Measurements from ENCODE around the gene ATP2A3.

ATP2A3 gene

DNA sequence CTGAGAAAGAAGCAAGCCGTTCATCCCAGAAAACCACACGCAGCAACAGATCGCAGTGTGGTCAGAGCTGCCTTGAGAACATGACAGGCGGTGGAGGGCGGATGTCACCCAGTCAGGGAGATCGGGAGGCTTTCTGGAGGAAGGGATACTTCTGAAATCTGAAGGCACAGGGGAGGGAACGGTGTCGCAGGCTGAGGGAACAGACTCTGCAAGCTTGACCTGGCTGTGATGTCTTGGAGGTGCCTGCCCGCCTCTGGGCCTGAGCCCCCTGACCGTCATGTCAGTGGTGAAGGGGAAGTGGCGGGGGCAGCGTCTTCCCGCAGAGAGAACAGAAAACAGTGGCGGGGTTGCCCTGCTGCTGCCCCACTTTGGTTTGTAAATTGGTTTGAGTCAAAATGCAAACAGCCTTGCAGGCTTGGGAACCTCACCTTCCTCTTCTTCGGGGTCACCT, 8.1 kb upstream of the ATP2A3 start:
- TF ChIP-seq GATA2 (IDR thresholded peaks at IDR 0.05; ENCODE audit: low read depth, low read length) (no peak), GATA3 (IDR thresholded peaks at IDR 0.05; ENCODE audit: low read depth, low read length) (no peak)

GRCh38 chr17:3970668-3971067, 6.4 kb upstream of the ATP2A3 start:
- no peak for TF ChIP-seq GATA2 (IDR thresholded peaks at IDR 0.05; ENCODE audit: low read depth, low read length)
- TF ChIP-seq GATA3 (IDR thresholded peaks at IDR 0.05; ENCODE audit: low read depth, low read length): no peak

- TF ChIP-seq GATA2 (IDR thresholded peaks at IDR 0.05; ENCODE audit: low read depth, low read length) (no peak), GATA3 (IDR thresholded peaks at IDR 0.05; ENCODE audit: low read depth, low read length) (no peak)
Measured at GRCh38 chr17:3969963-3970362, 5.7 kb upstream of the ATP2A3 start.

DNA sequence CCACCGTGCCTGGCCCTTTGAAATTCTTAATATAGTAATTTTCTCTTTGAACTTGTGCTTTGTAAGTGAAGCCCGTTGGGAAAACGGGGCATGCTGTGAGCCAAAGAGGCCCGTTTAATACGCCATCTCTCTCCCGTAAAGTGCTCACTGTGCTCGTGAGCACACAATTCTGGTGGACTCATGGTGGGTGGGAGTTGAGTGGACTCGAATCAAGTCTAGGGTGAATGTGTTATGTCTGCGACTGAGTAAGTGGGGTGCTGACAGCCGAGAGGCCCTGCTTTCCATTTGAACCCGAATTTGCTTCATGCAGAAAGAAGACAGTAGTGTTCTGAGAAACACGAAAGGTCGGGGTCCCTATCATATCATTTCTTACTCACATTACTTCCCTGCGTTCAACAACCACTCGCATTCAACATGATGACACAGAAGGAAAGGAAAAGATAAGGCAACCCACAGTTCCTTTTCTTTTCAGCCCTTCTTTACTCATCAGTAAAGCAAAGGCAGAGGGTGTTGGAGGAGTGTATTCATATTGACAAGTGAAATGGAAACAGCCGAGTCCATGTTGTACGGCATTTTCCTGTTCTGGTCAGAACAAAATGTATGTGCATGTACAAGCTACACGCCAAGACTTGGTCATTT, 4.8 kb upstream of the ATP2A3 start:
- TF ChIP-seq GATA3 (IDR thresholded peaks at IDR 0.05; ENCODE audit: low read depth, low read length) (no peak), GATA2 (IDR thresholded peaks at IDR 0.05; ENCODE audit: low read depth, low read length) (no peak)

DNA sequence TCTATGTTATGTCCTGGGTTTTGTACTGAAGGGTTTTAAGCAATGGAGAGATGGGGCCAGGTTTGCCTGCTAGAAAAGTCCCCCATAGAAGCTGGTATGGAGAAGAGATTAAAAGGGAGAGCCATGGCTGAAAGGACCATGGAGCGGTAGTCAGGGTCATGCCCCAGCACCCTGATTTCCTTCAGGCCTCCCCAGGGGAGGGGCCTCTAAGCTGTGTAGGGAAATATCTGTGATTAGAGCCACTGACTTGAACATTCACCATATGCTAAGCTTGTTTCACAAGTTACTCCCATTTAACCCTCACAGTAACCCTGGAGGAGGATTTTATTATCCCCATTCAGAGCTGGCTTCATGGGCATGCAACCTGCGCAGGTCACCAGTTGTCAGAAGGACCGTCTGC, 3.8 kb upstream of the ATP2A3 start:
- TF ChIP-seq GATA2 (IDR thresholded peaks at IDR 0.05; ENCODE audit: low read depth, low read length) (no peak), GATA3 (IDR thresholded peaks at IDR 0.05; ENCODE audit: low read depth, low read length) (no peak)

- TF ChIP-seq GATA3 (IDR thresholded peaks at IDR 0.05; ENCODE audit: low read depth, low read length) (no peak), GATA2 (IDR thresholded peaks at IDR 0.05; ENCODE audit: low read depth, low read length) (no peak)
Measured at GRCh38 chr17:3966720-3967363, 2.6 kb upstream of the ATP2A3 start.

DNA sequence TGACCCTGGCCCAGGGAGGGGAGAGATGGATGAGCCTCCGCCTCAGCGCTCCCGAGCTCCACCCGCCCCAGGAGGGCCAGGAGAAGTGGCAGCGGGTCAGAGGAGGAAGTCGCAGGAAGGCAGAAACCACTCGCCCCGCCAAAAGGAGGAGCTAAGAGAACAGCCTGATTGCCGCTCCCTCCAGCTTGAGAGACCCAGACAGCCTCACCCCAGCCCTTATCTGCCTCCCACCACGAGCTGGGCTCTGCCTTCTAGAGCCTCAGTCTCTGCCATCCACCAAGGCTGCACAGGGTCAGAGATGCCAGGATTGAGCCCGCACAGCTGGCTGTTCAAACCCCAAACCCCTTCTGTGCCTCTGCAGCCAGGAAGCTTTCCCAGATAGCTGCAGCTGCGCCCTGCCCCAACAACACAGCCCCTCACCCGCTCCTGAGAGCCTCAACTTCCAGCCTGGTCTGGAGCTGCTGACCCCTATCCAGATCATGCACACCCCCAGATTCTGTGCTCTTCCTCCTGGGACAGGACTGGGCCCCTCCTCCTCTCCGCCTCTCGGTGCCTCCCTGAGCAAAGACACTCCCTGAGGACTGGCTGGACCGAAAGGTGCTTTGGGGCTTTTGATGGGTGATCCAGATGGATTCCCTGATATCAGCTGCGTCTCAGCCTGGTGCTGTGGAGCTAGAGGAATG, 1.0 kb upstream of the ATP2A3 start:
- TF ChIP-seq GATA2 (IDR thresholded peaks at IDR 0.05; ENCODE audit: low read depth, low read length) (no peak), GATA3 (IDR thresholded peaks at IDR 0.05; ENCODE audit: low read depth, low read length) (no peak)

- TF ChIP-seq GATA3 (IDR thresholded peaks at IDR 0.05; ENCODE audit: low read depth, low read length) (no peak), GATA2 (IDR thresholded peaks at IDR 0.05; ENCODE audit: low read depth, low read length) (no peak)
Measured at GRCh38 chr17:3963237-3964201, 718 bp downstream of the ATP2A3 start.

DNA sequence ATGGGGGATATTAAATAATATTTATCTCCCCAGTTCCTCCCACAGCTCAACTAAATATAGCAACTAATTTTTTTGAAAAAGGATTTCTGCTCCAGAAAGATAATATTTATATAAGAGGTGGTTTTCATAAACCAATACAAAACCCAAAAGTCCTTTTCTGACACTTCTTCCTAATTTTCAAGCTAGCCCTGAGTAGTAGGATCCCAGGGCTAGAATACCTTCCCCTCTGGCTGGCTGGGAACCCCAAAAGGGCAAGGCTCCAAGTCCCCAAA, 1.3 kb downstream of the ATP2A3 start:
- TF ChIP-seq GATA3 (IDR thresholded peaks at IDR 0.05; ENCODE audit: low read depth, low read length) (no peak), GATA2 (IDR thresholded peaks at IDR 0.05; ENCODE audit: low read depth, low read length) (no peak)

DNA sequence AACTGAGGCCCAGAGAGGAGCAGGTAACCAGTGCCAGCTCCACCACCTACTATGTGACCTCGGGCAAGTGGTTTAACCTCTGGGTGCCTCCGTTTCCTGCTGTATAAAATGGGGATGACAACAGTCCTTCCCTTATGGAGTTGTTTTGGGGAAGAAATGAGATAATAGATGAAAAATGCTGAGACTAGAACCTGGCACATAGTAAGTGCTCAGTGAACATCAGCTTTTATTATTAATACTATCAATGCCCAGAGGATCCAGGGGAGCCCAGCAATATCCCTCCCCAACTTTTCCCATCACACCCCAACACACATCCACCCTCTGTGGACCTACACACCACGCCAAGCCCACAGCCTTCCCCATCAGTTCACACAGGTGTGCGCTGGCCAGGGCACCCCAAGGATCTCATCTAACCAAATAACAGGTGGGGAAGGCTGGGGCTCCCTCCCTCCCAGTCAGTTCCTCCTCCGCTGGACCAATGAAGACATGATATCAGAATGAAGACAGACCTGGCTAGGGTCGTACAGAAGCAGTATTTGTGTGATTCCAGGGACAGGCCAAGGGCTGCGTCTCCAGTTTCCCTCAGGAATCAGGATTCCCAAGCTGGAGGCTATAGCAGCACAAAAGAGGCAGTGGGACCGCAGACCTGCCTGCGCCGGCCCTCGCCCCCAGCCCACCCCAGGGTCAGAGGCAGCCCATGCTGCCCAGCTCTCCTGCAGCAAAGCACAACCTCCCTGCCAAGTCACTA, 1.8 kb downstream of the ATP2A3 start:
- TF ChIP-seq GATA2 (IDR thresholded peaks at IDR 0.05; ENCODE audit: low read depth, low read length) (no peak), GATA3 (IDR thresholded peaks at IDR 0.05; ENCODE audit: low read depth, low read length) (no peak)

GRCh38 chr17:3961564-3962047, 2.6 kb downstream of the ATP2A3 start:
- TF ChIP-seq GATA3 (IDR thresholded peaks at IDR 0.05; ENCODE audit: low read depth, low read length) (no peak), GATA2 (IDR thresholded peaks at IDR 0.05; ENCODE audit: low read depth, low read length) (no peak)

DNA sequence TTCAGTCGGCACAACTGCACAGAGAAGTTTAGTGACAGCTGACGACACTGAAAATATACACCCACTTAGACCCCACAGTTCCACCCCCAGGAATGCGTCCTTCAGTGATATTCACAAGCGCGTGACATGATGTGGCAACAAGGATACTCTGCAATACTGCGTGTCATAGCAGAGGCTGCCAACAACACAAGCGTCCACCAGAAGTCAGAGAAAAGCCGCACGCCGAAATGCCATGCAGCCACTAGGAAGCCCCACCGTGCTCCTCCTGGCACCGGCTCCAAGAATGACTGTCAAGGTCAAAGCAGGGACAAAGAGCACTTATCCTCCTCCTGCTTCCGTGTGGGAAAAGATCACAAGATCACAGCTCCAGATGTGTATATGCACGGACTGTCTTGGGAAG, 3.5 kb downstream of the ATP2A3 start:
- TF ChIP-seq GATA2 (IDR thresholded peaks at IDR 0.05; ENCODE audit: low read depth, low read length) (no peak), GATA3 (IDR thresholded peaks at IDR 0.05; ENCODE audit: low read depth, low read length) (no peak)

DNA sequence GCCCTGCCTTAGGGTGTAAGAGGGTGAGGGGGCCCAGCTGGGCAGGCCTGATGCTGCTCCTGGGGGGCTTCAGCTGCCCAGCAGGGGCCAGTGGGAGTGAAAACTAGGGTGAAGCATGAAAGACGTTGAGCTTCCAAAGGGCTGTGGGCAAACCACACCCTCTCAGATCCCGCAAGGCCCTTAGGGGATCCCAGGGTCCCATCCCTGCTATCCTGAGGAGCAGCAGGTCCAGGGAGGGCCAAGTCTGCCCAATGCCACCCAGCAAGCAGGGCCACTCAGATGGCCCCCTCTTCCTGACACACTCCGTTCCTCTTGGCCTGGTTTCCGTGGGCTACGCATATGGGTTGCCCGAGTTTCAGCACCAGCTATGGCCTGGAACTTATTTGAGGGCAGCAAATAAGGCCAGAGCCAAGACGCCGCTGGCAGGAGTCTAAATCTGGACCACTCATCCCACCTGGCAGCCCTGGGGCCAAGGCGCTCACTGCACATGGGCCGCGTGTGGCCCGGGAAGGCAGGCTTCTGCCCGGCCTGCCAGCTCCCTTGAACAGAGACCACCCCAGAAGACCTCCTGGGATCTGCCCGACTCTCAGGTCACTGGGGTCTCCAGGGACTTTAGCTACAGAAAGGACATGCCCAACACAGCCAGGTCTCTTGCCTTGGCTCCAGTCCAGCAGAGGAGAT, 4.2 kb downstream of the ATP2A3 start:
- TF ChIP-seq GATA2 (IDR thresholded peaks at IDR 0.05; ENCODE audit: low read depth, low read length) (no peak), GATA3 (IDR thresholded peaks at IDR 0.05; ENCODE audit: low read depth, low read length) (no peak)
